Body of pancreas (tissue), 4 donors: ENCODE results near the gene RBP5.

Experiments
- POLR2A ChIP-seq, 3 donors: fragments of 450-650 bp; IDR thresholded peaks; one replicate each; pipeline ENCODE4 v1.6.1; 2016; ENCODE audit warnings: antibody characterized with exemption in 3 of 3, mild to moderate bottlenecking in 2 of 3
- TF ChIP-seq, protein P1 (sequence below), 7 experiments: fragments of 450-650 bp in 4 of 7; fragments of 200-600 bp in 3 of 7; sonication (generic) in 3 of 7; IDR thresholded peaks; one replicate each; pipeline ENCODE4 v1.5.1; 2016 to 2019; ENCODE audit warnings: antibody characterized with exemption in 7 of 7

DNA sequence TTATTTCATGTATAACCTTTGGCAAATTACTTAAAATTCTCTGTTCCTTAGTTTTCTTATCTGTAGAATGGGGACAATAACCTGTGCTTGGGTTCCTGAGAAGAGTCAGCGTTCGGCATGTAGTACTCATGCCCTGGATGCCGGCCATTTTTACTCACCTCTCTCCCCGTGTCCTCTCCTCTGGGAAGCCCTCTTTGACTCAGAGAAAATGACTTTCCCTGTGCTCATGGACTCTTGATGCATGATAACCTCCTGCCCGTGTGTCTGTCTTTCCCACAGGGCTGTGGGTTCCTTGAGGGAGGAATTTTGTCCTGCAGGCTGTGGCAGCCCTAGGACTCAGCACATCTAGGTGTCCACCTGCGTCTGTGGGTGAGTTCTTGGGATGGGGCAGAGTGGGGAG lies 13.8 kb downstream of the RBP5 start:
- TF ChIP-seq, protein P1, sequence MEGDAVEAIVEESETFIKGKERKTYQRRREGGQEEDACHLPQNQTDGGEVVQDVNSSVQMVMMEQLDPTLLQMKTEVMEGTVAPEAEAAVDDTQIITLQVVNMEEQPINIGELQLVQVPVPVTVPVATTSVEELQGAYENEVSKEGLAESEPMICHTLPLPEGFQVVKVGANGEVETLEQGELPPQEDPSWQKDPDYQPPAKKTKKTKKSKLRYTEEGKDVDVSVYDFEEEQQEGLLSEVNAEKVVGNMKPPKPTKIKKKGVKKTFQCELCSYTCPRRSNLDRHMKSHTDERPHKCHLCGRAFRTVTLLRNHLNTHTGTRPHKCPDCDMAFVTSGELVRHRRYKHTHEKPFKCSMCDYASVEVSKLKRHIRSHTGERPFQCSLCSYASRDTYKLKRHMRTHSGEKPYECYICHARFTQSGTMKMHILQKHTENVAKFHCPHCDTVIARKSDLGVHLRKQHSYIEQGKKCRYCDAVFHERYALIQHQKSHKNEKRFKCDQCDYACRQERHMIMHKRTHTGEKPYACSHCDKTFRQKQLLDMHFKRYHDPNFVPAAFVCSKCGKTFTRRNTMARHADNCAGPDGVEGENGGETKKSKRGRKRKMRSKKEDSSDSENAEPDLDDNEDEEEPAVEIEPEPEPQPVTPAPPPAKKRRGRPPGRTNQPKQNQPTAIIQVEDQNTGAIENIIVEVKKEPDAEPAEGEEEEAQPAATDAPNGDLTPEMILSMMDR (IDR thresholded peaks at IDR 0.05) = no peak
- TF ChIP-seq POLR2A (IDR thresholded peaks at IDR 0.05) = no peak
